HepG2 (cell line): ENCODE data around the gene RACGAP1.

Source experiments
- CBFB ChIP-seq: sonication (generic); formaldehyde crosslinking; IDR thresholded peaks from 2 replicates; pipeline ENCODE4 v1.4.0; 2020; ENCODE audit warnings: missing genetic modification reagents
- CTCF ChIP-seq: sonication (generic); formaldehyde crosslinking; IDR thresholded peaks from 2 replicates; pipeline ENCODE4 v1.5.0; 2020; ENCODE audit warnings: mild to moderate bottlenecking, missing genetic modification reagents, moderate library complexity
- FOSL1 ChIP-seq: sonication (generic); formaldehyde crosslinking; IDR thresholded peaks from 2 replicates; pipeline ENCODE4 v1.9.0; 2021; ENCODE audit warnings: missing genetic modification reagents, borderline replicate concordance
- POLR2AphosphoS5 ChIP-seq: IDR thresholded peaks from 2 replicates; pipeline ENCODE4 v1.6.1; 2012; ENCODE audit warnings: low read depth, low read length
- SMC3 ChIP-seq: IDR thresholded peaks from 2 replicates; pipeline ENCODE4 v1.6.1; 2011; ENCODE audit warnings: low read length, improper control_type of control experiment
- SNRNP70 ChIP-seq: fragments of 200-400 bp; formaldehyde crosslinking; IDR thresholded peaks from 2 replicates; pipeline ENCODE4 v1.6.1; 2017; ENCODE audit warnings: mild to moderate bottlenecking, low read depth, low read length, moderate library complexity
- TEAD2 ChIP-seq: sonication (generic); formaldehyde crosslinking; IDR thresholded peaks from 2 replicates; pipeline ENCODE4 v1.9.0; 2021; ENCODE audit warnings: missing genetic modification reagents
- ZBTB10 ChIP-seq: sonication (generic); formaldehyde crosslinking; IDR thresholded peaks from 2 replicates; pipeline ENCODE4 v1.4.0; 2020; ENCODE audit warnings: missing genetic modification reagents, borderline replicate concordance
- ZBTB43 ChIP-seq: sonication (generic); formaldehyde crosslinking; conservative IDR thresholded peaks from 2 replicates; pipeline ENCODE4 v1.4.0; 2020; ENCODE audit warnings: missing genetic modification reagents
- ZKSCAN8 ChIP-seq: IDR thresholded peaks from 2 replicates; pipeline ENCODE4 v1.6.1; 2016; ENCODE audit warnings: borderline replicate concordance, missing genetic modification reagents, missing compliant biosample characterization
- ZNF121 ChIP-seq: sonication (generic); formaldehyde crosslinking; IDR thresholded peaks from 2 replicates; pipeline ENCODE4 v1.5.0; 2020; ENCODE audit warnings: mild to moderate bottlenecking, missing genetic modification reagents
- TF ChIP-seq, protein P1 (sequence below): sonication (generic); formaldehyde crosslinking; IDR thresholded peaks from 2 replicates; pipeline ENCODE4 v1.4.0; 2020; ENCODE audit warnings: missing genetic modification reagents
- TF ChIP-seq, protein P2 (sequence below): IDR thresholded peaks from 2 replicates; pipeline ENCODE4 v1.6.1; 2012; ENCODE audit warnings: inconsistent platforms

- TF ChIP-seq CTCF (CRISPR knock-in tag) (no peak), SNRNP70 (no peak), POLR2AphosphoS5 (no peak), ZNF121 (no peak), FOSL1 (CRISPR knock-in tag) (no peak), CBFB (CRISPR knock-in tag) (no peak), SMC3 (no peak), ZBTB43 (CRISPR knock-in tag) (no peak), ZKSCAN8 (CRISPR knock-in tag) (no peak), ZBTB10 (CRISPR knock-in tag) (no peak), TEAD2 (CRISPR knock-in tag) (no peak)
- TF ChIP-seq, protein P1, sequence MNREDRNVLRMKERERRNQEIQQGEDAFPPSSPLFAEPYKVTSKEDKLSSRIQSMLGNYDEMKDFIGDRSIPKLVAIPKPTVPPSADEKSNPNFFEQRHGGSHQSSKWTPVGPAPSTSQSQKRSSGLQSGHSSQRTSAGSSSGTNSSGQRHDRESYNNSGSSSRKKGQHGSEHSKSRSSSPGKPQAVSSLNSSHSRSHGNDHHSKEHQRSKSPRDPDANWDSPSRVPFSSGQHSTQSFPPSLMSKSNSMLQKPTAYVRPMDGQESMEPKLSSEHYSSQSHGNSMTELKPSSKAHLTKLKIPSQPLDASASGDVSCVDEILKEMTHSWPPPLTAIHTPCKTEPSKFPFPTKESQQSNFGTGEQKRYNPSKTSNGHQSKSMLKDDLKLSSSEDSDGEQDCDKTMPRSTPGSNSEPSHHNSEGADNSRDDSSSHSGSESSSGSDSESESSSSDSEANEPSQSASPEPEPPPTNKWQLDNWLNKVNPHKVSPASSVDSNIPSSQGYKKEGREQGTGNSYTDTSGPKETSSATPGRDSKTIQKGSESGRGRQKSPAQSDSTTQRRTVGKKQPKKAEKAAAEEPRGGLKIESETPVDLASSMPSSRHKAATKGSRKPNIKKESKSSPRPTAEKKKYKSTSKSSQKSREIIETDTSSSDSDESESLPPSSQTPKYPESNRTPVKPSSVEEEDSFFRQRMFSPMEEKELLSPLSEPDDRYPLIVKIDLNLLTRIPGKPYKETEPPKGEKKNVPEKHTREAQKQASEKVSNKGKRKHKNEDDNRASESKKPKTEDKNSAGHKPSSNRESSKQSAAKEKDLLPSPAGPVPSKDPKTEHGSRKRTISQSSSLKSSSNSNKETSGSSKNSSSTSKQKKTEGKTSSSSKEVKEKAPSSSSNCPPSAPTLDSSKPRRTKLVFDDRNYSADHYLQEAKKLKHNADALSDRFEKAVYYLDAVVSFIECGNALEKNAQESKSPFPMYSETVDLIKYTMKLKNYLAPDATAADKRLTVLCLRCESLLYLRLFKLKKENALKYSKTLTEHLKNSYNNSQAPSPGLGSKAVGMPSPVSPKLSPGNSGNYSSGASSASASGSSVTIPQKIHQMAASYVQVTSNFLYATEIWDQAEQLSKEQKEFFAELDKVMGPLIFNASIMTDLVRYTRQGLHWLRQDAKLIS: no peak
- TF ChIP-seq, protein P2, sequence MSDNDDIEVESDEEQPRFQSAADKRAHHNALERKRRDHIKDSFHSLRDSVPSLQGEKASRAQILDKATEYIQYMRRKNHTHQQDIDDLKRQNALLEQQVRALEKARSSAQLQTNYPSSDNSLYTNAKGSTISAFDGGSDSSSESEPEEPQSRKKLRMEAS: no peak
These were observed 75.4 kb downstream of the RACGAP1 start for GRCh38 chr12:49949866-49950265.
